ENCODE data around the gene CREB5.

DNA sequence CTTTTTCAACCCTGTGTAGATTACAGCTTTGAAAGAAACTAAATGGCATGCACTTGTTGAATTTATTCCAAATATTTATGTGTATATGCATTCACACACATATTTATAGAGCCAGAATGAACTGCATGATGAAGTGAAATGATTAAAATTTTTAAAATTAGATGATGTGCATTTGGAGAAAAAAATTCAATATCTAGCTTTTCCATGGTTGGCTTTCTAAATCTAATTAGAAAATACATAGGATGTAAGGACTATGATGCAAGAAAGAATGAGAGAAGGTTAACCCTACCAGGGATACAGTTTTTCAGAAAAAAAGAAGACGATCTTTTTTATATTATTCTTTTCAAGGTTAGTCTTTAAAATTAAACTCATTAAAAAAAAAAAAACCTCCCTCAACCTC is 341.3 kb downstream of the CREB5 start:
- TF ChIP-seq CTCF (IDR thresholded peaks at IDR 0.05), result no peak
- no peak for TF ChIP-seq POLR2A (IDR thresholded peaks at IDR 0.05)
